K562 (cell line): Measurements from ENCODE around the gene ACAT2. TPM values are rescaled to one million over a fixed set of nuclear protein-coding genes. Genes with fewer than 3 reads are reported as not detected.

ENCODE experiments used
- ARID2 ChIP-seq: fragments of 450-650 bp; IDR thresholded peaks from 2 replicates; pipeline ENCODE4 v1.6.1; 2017; ENCODE audit warnings: antibody characterized with exemption, mild to moderate bottlenecking
- ATF6 ChIP-seq: sonication (generic); formaldehyde crosslinking; IDR thresholded peaks from 2 replicates; pipeline ENCODE4 v1.4.0; 2020; ENCODE audit warnings: mild to moderate bottlenecking, missing genetic modification reagents
- BMI1 ChIP-seq: fragments of 150-350 bp; IDR thresholded peaks from 2 replicates; pipeline ENCODE4 v1.6.1; 2014; ENCODE audit warnings: low read length
- CBFA2T2 ChIP-seq: fragments of 450-650 bp; conservative IDR thresholded peaks from 2 replicates; pipeline ENCODE4 v1.6.1; 2017; ENCODE audit warnings: mild to moderate bottlenecking
- CEBPB ChIP-seq: fragments of 450-650 bp; IDR thresholded peaks from 2 replicates; pipeline ENCODE4 v1.6.1; 2016; ENCODE audit warnings: missing genetic modification characterization, missing compliant biosample characterization
- CHD4 ChIP-seq: fragments of 200-600 bp; sonication (generic); IDR thresholded peaks from 3 replicates; pipeline ENCODE4 v1.6.1; 2012; ENCODE audit warnings: low read depth, mild to moderate bottlenecking, mixed read lengths, low read length, inconsistent platforms; ENCODE audit not compliant: insufficient read depth, insufficient replicate concordance, poor library complexity, severe bottlenecking
- EWSR1 ChIP-seq: fragments of 450-650 bp; IDR thresholded peaks from 2 replicates; pipeline ENCODE4 v1.6.1; 2018; ENCODE audit warnings: borderline replicate concordance, mild to moderate bottlenecking, low read depth, moderate library complexity; ENCODE audit not compliant: partially characterized antibody
- GATA2 ChIP-seq: sonication (generic); formaldehyde crosslinking; IDR thresholded peaks from 2 replicates; pipeline ENCODE4 v1.4.0; 2020; ENCODE audit warnings: mild to moderate bottlenecking, missing genetic modification reagents
- HSF4 ChIP-seq: fragments of 250-450 bp; sonication (Bioruptor Pico); IDR thresholded peaks from 2 replicates; pipeline ENCODE4 v2.1.2; 2022; ENCODE audit warnings: mild to moderate bottlenecking, moderate library complexity, borderline replicate concordance
- KHSRP ChIP-seq: fragments of 450-650 bp; IDR thresholded peaks from 2 replicates; pipeline ENCODE4 v1.6.1; 2017
- NEUROD1 ChIP-seq: fragments of 150-350 bp; IDR thresholded peaks from 2 replicates; pipeline ENCODE4 v1.6.1; 2014; ENCODE audit warnings: borderline replicate concordance, low read length, low read depth; ENCODE audit not compliant: partially characterized antibody
- NFE2 ChIP-seq: IDR thresholded peaks from 2 replicates; pipeline ENCODE4 v1.6.1; 2014; ENCODE audit warnings: antibody characterized with exemption, low read depth
- NR2C1 ChIP-seq, 2 experiments: fragments of 450-650 bp; IDR thresholded peaks; 2 replicates each; pipeline ENCODE4 v1.6.1; 2017; ENCODE audit warnings: mild to moderate bottlenecking in 2 of 2, antibody characterized with exemption in 1 of 2, inconsistent platforms in 1 of 2, missing compliant biosample characterization in 1 of 2, missing genetic modification characterization in 1 of 2
- RFX1 ChIP-seq: fragments of 450-650 bp; IDR thresholded peaks from 2 replicates; pipeline ENCODE4 v1.6.1; 2016; ENCODE audit warnings: mild to moderate bottlenecking, moderate library complexity
- TAF9B ChIP-seq: fragments of 450-650 bp; IDR thresholded peaks from 2 replicates; pipeline ENCODE4 v1.6.1; 2018; ENCODE audit warnings: mild to moderate bottlenecking; ENCODE audit not compliant: partially characterized antibody
- TCFL5 ChIP-seq: fragments of 250-450 bp; sonication (Bioruptor Pico); conservative IDR thresholded peaks from 2 replicates; pipeline ENCODE4 v1.6.1; 2021; ENCODE audit warnings: mild to moderate bottlenecking, moderate library complexity, matching md5 sums
- THRB ChIP-seq: fragments of 450-650 bp; formaldehyde crosslinking; conservative IDR thresholded peaks from 2 replicates; pipeline ENCODE4 v1.4.0; 2022; ENCODE audit warnings: mild to moderate bottlenecking, missing genetic modification characterization
- ZFP91 ChIP-seq: sonication (generic); formaldehyde crosslinking; IDR thresholded peaks from 2 replicates; pipeline ENCODE4 v1.8.0; 2022; ENCODE audit warnings: mild to moderate bottlenecking, missing genetic modification reagents
- ZNF444 ChIP-seq: fragments of 250-450 bp; sonication (Bioruptor Pico); IDR thresholded peaks from 2 replicates; pipeline ENCODE4 v1.4.0; 2020; ENCODE audit warnings: mild to moderate bottlenecking, moderate library complexity
- ZNF583 ChIP-seq: fragments of 250-450 bp; sonication (Bioruptor Pico); IDR thresholded peaks from 2 replicates; pipeline ENCODE4 v1.4.0; 2020
- ZNF655 ChIP-seq: fragments of 250-450 bp; sonication (Bioruptor Pico); IDR thresholded peaks from 2 replicates; pipeline ENCODE4 v1.5.0; 2021
- polyA plus RNA-seq, 8 experiments: library from polyadenylated mRNA; depleted of rRNA in 4 of 8; stranded (reverse) in 5 of 8; unstranded in 3 of 8; fragments of >200 nt; fragmentation: Nextera tagmentation in 2 of 8; fragmentation: Illumina TruSeq in 1 of 8; extraction: Ambion mirVana in 2 of 8; extraction: Trizol in 1 of 8; gene quantifications; 2 replicates each; pipeline versions ENCODE4 v1.2.1 to v1.2.3, GENCODE V29; 2011 to 2014; ENCODE audit warnings: inconsistent platforms in 1 of 8, missing spikeins in 1 of 8
- total RNA-seq, 7 experiments: library from RNA; depleted of rRNA in 6 of 7; stranded (reverse); fragments of >200 nt in 6 of 7; fragmentation: Illumina TruSeq in 2 of 7; extraction: Trizol in 2 of 7; gene quantifications; 2 replicates each; pipeline versions ENCODE4 v1.2.1 to v1.2.3, GENCODE V29; 2011 to 2021; ENCODE audit warnings: low replicate concordance in 1 of 7

Gene ACAT2
- total and polyA plus RNA-seq, 9 of the 15 experiments (the other 6 are each of a cell fraction or from before 2014, with no cell fraction given), result 63.0 to 309 (median 144) TPM

GRCh38 chr6:159726918-159727716 is 34.7 kb upstream of the ACAT2 start, which contains the start of gene WTAP (continued):
- peak; percentile 99 for TF ChIP-seq ATF6
- peak; percentile 47 for TF ChIP-seq NEUROD1
- TF ChIP-seq EWSR1, result no peak
- TF ChIP-seq CBFA2T2, result peak; percentile 28; the same call in 1 of the 2 replicates
- TF ChIP-seq KHSRP, result no peak
- TF ChIP-seq NFE2, result no peak; the same call in 1 of the 2 replicates
- TF ChIP-seq HSF4 (CRISPR knock-in tag), result 0 out of 2 replicates have a peak, but pooled peaks have one; percentile 41
- TF ChIP-seq TCFL5 (CRISPR knock-in tag), result no peak; the same call in 1 of the 2 replicates
- peak; percentile 75 for TF ChIP-seq ZFP91 (CRISPR knock-in tag)
- no peak for TF ChIP-seq GATA2 (CRISPR knock-in tag)
- no peak for TF ChIP-seq RFX1
- TF ChIP-seq ZNF444 (CRISPR knock-in tag), result no peak
- TF ChIP-seq NR2C1 (IDR thresholded peaks at IDR 0.05), result peak; percentile 99
- peak; percentile 99 for TF ChIP-seq NR2C1 (tag; IDR thresholded peaks at IDR 0.05)
- TF ChIP-seq ZNF655 (CRISPR knock-in tag), result no peak
- TF ChIP-seq CHD4, result no peak
- peak; percentile 16; the same call in 1 of the 2 replicates for TF ChIP-seq THRB (CRISPR knock-in tag)
- peak; percentile 95 for TF ChIP-seq TAF9B
- TF ChIP-seq CEBPB, result no peak
- TF ChIP-seq ARID2, result no peak
- TF ChIP-seq BMI1, result no peak
- peak; percentile 52; the same call in 1 of the 2 replicates for TF ChIP-seq ZNF583 (CRISPR knock-in tag)
